Fibroblast of skin of scalp (primary cell): ENCODE results near the gene MAP3K21.

Experiments
- DNase-seq: peaks from one replicate; pipeline ENCODE4 v3.0.0-alpha.2; 2013

The MAP3K21 gene

GRCh38 chr1:233360525-233361102, 33.1 kb downstream of the MAP3K21 start:
- DNase-seq: no peak

DNA sequence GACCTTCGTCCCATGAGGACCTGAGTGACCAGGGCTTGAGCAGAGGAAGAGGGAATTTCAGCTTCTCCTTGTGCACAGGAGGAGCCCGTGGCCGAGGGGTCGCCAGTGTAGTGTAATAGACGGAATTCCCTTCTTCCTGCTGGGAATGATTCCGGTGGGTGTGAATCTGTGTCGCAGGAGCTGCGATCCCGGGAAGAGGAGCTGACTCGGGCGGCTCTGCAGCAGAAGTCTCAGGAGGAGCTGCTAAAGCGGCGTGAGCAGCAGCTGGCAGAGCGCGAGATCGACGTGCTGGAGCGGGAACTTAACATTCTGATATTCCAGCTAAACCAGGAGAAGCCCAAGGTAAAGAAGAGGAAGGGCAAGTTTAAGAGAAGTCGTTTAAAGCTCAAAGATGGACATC, 34.4 kb downstream of the MAP3K21 start:
- DNase-seq: peak; percentile 1

DNA sequence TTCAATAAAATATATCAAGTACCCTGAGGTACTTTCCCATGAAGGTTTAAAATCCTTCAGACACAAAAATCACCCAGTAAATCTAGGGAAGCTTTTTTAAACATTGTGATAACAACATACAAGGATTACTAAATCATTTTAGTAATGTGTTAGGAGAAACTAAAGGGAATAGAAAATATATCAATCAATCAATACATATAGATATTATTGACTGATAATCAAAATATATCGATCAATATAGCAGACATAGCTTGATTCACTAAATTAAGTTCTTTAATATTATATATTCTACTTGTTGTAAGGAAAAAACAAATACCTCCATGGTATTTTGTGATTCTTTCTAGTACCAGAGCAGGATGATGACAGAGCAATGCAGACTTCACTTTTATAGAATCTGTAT, 35.2 kb downstream of the MAP3K21 start:
- no peak for DNase-seq

DNA sequence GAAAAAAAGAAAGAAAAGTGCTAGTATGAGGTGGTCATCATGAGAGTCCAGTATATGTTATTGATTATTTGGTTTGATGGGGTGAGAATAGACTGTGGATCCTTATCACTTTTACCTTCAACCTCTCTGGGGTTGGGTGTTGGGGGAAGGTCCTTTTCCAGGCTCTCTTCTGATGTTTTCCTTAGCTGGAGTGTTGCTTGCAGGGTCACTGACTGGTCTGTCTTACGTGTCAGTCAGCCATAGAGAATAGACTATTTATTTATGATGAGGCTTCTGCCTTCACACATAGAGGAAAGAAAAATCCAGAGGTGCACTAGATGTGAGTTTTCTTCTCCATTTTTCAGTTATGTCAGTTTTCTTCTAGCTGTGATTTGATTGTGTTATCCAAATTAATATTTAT, 36.5 kb downstream of the MAP3K21 start:
- DNase-seq: no peak

- DNase-seq: peak; percentile 15
These were observed 37.4 kb downstream of the MAP3K21 start for GRCh38 chr1:233364695-233365539.

DNA sequence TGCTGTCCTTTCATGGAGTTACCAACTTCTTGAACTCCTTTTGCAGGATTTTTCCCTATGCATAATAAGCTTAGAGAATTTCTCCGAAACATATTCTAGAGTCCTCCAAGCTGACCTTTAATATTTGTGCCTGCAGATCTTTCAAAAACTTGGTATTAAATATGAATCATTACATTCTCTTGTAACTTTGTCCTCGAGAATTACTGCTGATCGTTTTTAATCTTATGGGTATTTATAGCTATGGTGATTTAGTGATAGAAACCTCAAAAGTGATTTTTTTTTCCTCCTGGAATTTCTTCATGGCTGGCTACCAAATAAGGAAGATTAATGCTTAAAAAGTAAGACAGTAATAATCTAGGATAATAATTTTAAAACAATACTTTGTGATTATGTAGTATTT, 39.1 kb downstream of the MAP3K21 start:
- no peak for DNase-seq

GRCh38 chr1:233367057-233367803, 39.7 kb downstream of the MAP3K21 start:
- no peak for DNase-seq

GRCh38 chr1:233368106-233368788, 40.7 kb downstream of the MAP3K21 start:
- no peak for DNase-seq

- DNase-seq: no peak
These were observed 41.2 kb downstream of the MAP3K21 start for GRCh38 chr1:233368789-233369130.

GRCh38 chr1:233372218-233373120, 44.9 kb downstream of the MAP3K21 start:
- DNase-seq: no peak

DNA sequence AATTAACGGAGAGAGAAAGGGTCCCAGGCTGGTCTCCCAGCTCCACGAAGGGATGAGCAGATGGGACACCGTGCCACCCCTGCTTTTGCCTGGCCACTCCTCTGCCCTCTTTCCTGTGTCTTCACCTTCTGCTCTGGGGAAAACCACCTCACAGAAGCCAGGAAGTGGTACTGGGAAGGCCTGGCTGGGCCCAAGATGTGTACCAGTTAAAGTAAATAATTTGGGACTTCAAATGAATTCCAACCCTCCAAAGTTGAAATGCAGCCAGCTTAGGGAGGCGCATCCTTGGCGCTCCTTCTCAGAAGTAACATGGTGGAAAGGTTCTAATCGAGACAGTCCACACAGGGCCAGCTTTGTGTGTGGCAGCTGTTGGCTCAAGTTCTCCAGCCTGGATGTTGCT, 45.7 kb downstream of the MAP3K21 start:
- DNase-seq: no peak

DNA sequence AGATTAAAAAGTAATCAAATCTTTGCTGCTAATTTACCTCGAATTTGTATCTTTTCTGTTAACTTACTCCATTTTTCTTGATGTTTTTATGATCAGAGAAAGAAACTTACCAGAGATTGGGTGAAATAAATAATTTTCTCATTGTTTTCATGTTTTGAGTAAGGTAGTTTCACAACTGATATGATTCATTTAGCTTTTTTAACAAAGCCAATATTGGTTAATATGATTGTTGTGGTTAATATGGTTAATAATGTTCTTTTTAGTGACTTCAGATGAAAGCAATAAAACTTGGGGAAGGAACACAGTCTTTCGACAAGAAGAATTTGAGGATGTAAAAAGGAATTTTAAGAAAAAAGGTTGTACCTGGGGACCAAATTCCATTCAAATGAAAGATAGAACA, 48.1 kb downstream of the MAP3K21 start:
- DNase-seq: no peak

DNA sequence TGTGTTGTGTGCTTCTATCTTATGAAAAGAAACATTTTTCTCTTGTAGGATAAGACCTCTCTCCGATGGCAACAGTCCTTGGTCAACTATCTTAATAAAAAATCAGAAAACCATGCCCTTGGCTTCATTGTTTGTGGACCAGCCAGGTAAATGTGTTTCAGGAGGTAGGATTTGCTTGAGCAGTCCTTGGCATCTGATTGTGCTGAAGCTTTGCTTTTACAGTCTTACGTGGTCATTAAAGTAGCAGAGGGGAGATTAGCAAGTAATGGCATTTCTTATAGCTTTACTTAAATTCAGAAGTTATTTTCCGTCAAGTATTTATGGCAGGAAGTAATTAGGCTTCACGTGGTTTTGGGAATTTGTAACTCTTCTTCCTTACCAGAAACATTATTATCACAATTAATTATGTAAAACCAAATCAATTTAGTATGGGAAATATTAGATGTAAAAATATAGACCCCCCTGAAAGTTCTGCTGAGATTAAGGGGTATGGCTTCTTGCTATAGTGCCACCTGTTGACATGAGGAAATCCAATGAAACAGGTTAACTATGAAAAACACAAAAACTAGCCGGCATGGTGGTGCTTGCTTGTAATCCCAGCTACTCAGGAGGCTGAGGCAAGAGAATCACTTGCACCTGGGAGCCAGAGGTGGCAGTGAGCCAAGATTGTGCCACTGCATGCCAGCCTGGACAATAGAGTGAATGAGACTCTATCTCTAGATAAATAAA, 49.0 kb downstream of the MAP3K21 start:
- DNase-seq: no peak

- no peak for DNase-seq
These were observed 52.4 kb downstream of the MAP3K21 start for GRCh38 chr1:233379869-233380438.

DNA sequence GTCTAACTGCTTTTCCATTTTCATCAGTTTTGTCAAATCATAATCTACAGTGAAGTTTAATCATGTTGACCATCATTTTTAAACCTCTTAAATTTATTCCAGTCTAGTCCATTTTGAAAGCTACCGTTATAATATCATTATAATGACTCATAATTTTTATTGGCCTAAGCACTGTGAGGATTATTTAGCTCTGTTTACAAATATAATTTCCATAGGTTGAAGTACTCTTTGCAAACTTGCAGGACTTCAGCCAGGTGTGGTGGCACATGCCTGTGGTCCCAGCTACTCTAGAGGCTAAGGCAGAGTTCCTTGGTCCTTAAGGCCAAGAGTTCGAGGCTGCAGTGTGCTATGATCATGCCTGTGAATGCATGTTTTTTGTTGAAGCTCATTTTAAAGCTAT, 54.3 kb downstream of the MAP3K21 start:
- DNase-seq: no peak

DNA sequence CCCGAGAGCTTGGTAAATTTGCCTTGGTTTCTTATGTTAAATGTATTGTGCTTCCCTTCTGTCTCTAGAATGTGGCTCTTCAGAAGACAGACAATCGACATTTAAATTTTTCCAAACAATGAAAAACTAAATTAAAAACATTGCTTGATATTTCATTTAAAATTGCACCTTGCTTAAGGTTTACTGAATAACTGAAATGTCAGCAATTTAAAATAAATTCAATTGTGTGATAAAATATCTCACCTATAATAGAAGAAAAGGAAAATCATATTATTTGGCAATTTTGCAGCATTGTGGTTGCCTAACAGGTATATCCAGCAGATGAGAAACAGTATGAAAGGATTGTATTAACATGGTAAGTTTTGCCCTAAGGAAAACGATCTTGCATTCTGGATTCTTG, 56.5 kb downstream of the MAP3K21 start:
- DNase-seq: no peak

- DNase-seq: no peak
These were observed 58.8 kb downstream of the MAP3K21 start for GRCh38 chr1:233386336-233386735.

DNA sequence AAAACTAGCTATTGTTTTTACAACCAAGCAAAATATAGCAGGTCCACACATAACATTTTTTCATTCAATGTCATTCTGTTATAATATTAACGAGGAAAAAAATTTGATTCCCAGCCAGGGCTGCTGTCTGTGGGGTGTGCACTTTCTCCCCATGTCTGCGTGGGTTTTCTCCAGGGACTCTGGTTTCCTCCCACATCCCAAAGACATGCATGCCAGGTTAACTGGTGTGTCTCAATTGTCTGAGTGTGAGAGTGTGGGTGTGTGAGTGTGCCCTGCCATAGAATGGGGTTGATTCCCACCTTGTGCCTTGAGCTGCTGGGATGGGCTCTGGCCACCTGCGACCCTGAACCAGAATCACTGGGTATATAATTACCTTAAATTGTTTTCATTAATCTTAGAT, 60.1 kb downstream of the MAP3K21 start:
- no peak for DNase-seq

DNA sequence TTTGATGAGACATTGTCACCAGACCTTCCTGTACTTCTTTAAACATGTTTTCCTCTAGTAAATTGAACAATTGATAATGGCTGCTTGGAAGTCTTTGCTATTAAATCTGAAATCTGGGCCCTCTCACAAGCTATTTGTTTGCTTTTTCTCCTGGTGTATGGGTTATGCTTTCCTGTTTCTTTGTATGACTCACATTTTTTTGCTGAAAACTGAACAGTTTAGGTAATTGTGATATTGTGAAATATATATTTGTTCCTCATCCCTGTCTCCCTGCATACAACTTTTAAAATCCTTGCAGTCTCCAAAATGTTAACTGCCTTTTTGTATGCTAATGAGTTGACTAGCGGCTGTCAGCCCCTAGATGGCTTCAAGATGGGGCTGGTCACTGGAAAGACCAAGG, 61.6 kb downstream of the MAP3K21 start:
- DNase-seq: no peak

DNA sequence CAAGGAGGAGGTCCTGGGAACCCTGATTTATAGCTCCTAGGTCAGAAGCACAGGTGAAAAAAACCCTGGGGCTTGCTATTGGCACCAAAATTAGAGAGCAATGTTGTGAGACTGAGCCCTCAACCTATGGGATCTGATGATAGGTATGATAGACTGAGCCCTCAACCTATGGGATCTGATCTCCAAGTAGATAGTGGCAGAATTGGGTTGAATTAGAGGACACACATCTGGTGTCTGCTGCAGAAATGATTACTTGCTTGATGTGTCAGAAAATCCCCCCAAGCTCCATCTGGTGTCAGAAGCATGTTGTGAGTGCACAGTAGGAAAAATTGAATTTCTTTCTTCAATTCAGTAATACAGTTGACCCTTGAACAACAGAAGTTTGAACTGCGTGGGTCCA, 62.4 kb downstream of the MAP3K21 start:
- DNase-seq: no peak
